ENCODE measurements around the gene CCL7.

GRCh38 chr17:34236281-34236892 lies 33.6 kb upstream of the CCL7 start:
- no peak for TF ChIP-seq CTCF (conservative IDR thresholded peaks at IDR 0.05; ENCODE audit: low read length)
- no peak for TF ChIP-seq EZH2phosphoT487 (IDR thresholded peaks at IDR 0.05; ENCODE audit: borderline replicate concordance, low read depth, low read length)

Measured in OCI-LY7 (cell line).